ENCODE data around the gene CTXN1. TPM values are rescaled to one million over a fixed set of nuclear protein-coding genes. Genes with fewer than 3 reads are reported as not detected.

Gene CTXN1
- total RNA-seq (2014; rRNA removed; shearing (Covaris generic)): 0.13 TPM in 1 of 2 replicates, not detected in the other
- 0.98 and 1.0 TPM in 2 replicates for total RNA-seq (2022)
- Bru-seq, nascent RNA: percentile 28 among the genes with signal in this experiment
- BruChase-seq, experiment 1, labeled RNA remaining after a 6-hour chase: not detected
- percentile 20 among the genes with signal in this experiment for BruChase-seq, experiment 2, labeled RNA remaining after a 2-hour chase
- long read RNA-seq, partial matches to known transcripts: 0 of 3 reads
- long read RNA-seq, other reads (novel, unspliced or antisense): 1 of 3 reads

- Histone ChIP-seq H2AFZ (ENCODE audit: low read length) (0 out of 2 replicates have a peak within 1 kb of the TSS, but pooled peaks have one; percentile 42), H4K20me1 (ENCODE audit: insufficient read depth, low read length) (peaks cover 5% of the 10 kb centered on the region; the same call in 1 of the 2 replicates), H3K9me3 (ENCODE audit: low read length) (no peaks in the 10 kb centered on the region), H3K4me3 (ENCODE audit: low read depth, low read length, poor library complexity, severe bottlenecking) (peak within 1 kb of the TSS; percentile 66), H3K27ac (ENCODE audit: low read depth, low read length, poor library complexity, severe bottlenecking) (no peak within 1 kb of the TSS), H3K79me2 (ENCODE audit: insufficient read depth, low read depth, low read length) (no peaks in the 10 kb centered on the region), H3K36me3 (ENCODE audit: insufficient read depth, low read length) (peaks cover 24% of the 10 kb centered on the region), H3K4me1 (ENCODE audit: insufficient read depth, low read length, poor library complexity, severe bottlenecking) (peaks cover 11% of the 10 kb centered on the region), H3K9me2 (ENCODE audit: insufficient read depth, low read length) (no peaks in the 10 kb centered on the region), H3K4me2 (ENCODE audit: low read length) (peak within 1 kb of the TSS; percentile 73)
- TF ChIP-seq, protein P1, sequence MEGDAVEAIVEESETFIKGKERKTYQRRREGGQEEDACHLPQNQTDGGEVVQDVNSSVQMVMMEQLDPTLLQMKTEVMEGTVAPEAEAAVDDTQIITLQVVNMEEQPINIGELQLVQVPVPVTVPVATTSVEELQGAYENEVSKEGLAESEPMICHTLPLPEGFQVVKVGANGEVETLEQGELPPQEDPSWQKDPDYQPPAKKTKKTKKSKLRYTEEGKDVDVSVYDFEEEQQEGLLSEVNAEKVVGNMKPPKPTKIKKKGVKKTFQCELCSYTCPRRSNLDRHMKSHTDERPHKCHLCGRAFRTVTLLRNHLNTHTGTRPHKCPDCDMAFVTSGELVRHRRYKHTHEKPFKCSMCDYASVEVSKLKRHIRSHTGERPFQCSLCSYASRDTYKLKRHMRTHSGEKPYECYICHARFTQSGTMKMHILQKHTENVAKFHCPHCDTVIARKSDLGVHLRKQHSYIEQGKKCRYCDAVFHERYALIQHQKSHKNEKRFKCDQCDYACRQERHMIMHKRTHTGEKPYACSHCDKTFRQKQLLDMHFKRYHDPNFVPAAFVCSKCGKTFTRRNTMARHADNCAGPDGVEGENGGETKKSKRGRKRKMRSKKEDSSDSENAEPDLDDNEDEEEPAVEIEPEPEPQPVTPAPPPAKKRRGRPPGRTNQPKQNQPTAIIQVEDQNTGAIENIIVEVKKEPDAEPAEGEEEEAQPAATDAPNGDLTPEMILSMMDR (conservative IDR thresholded peaks at IDR 0.05; ENCODE audit: low read length): no peak
- TF ChIP-seq EZH2phosphoT487 (IDR thresholded peaks at IDR 0.05; ENCODE audit: borderline replicate concordance, low read depth, low read length): no peak
- DNase-seq (ENCODE audit: low spot score): peak; percentile 73
- BruUV-seq (replicated peaks): no TSS peak
- ChIA-PET POLR2A (no interaction called here), CTCF (ENCODE audit: unreplicated experiment) (interaction anchor here (0.5 kb wide), 1 partner anchor 59 kb away, joined by 3 read pairs; no protein-coding TSS in a partner anchor)
- intact Hi-C loops (cut with micrococcal nuclease; ENCODE audit: unreplicated experiment): no loop called here
Observed at GRCh38 chr19:7926021-7926726, at the start of gene CTXN1. CTXN1 (minus strand) TSS chr19:7926135; CDS start chr19:7925538, 597 bp downstream.

DNA sequence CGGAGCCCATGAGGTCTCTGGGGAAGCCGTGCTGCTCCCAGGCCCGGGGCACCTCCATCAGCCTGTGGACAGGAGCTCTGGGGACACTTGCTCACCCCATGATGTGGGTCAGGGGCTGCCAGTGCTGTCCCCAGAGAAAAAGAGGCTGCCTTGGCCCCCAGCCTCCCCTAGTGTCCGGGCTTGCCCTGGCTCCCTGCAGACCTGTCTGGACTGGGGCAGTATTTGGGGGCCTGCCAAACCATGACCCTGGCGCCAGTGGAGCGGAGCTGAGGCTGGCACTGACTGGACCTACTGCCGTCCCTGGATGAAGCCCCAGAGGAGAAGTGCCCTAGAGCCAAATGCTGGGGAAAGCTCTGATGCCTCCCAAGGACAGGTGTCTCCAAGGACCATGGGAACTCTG lies 49.1 kb upstream of the CTXN1 start:
- intact Hi-C loops (cut with micrococcal nuclease; ENCODE audit: unreplicated experiment): no loop called here
- H3K4me1 ChIP-seq (ENCODE audit: insufficient read depth, low read length, poor library complexity, severe bottlenecking): no peaks in the 10 kb centered on the region
- H2AFZ ChIP-seq (ENCODE audit: low read length): no peak overlapping the region
- H3K9me2 ChIP-seq (ENCODE audit: insufficient read depth, low read length): no peaks in the 10 kb centered on the region
- H3K4me3 ChIP-seq (ENCODE audit: low read depth, low read length, poor library complexity, severe bottlenecking): no peak overlapping the region
- TF ChIP-seq, protein P1 (conservative IDR thresholded peaks at IDR 0.05; ENCODE audit: low read length): no peak
- TF ChIP-seq EZH2phosphoT487 (IDR thresholded peaks at IDR 0.05; ENCODE audit: borderline replicate concordance, low read depth, low read length): no peak
- H4K20me1 ChIP-seq (ENCODE audit: insufficient read depth, low read length): no peaks in the 10 kb centered on the region
- H3K4me2 ChIP-seq (ENCODE audit: low read length): no peak overlapping the region
- no peaks in the 10 kb centered on the region for H3K79me2 ChIP-seq (ENCODE audit: insufficient read depth, low read depth, low read length)
- ChIA-PET POLR2A (no interaction called here), CTCF (ENCODE audit: unreplicated experiment) (no interaction called here)
- no peak overlapping the region for H3K27ac ChIP-seq (ENCODE audit: low read depth, low read length, poor library complexity, severe bottlenecking)
- H3K36me3 ChIP-seq (ENCODE audit: insufficient read depth, low read length): peaks cover 82% of the 10 kb centered on the region
- no TSS peak for BruUV-seq (replicated peaks)
- no peaks in the 10 kb centered on the region for H3K9me3 ChIP-seq (ENCODE audit: low read length)
- DNase-seq (ENCODE audit: low spot score): no peak

DNA sequence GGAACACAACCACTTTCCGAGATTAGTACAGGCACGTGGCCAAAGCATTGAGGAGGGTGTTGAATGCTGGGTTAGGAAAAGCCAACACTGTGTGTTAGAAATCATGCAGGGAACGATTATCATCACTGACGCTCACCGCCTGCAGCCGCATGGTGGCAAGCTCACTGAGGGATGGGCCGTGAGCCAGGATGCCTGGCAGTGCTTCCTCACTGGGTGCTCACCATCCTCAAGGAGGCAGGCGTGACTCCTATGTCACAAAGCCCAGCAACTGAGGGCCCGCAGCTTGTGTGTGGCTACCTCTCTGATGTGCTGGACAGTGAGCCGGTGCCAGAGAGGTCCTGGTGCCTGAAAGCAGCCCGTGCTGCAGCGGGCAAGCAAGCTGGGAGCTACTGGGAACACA lies 47.9 kb upstream of the CTXN1 start:
- BruUV-seq (replicated peaks): no TSS peak
- intact Hi-C loops (cut with micrococcal nuclease; ENCODE audit: unreplicated experiment): no loop called here
- CTCF ChIA-PET (ENCODE audit: unreplicated experiment): no interaction called here
- H3K36me3 ChIP-seq (ENCODE audit: insufficient read depth, low read length): peaks cover 78% of the 10 kb centered on the region
- no peak overlapping the region for H2AFZ ChIP-seq (ENCODE audit: low read length)
- DNase-seq (ENCODE audit: low spot score): no peak
- H4K20me1 ChIP-seq (ENCODE audit: insufficient read depth, low read length): no peaks in the 10 kb centered on the region
- no peaks in the 10 kb centered on the region for H3K9me2 ChIP-seq (ENCODE audit: insufficient read depth, low read length)
- TF ChIP-seq, protein P1 (conservative IDR thresholded peaks at IDR 0.05; ENCODE audit: low read length): no peak
- no peak for TF ChIP-seq EZH2phosphoT487 (IDR thresholded peaks at IDR 0.05; ENCODE audit: borderline replicate concordance, low read depth, low read length)
- POLR2A ChIA-PET: no interaction called here
- no peak overlapping the region for H3K4me2 ChIP-seq (ENCODE audit: low read length)
- no peak overlapping the region for H3K27ac ChIP-seq (ENCODE audit: low read depth, low read length, poor library complexity, severe bottlenecking)
- H3K79me2 ChIP-seq (ENCODE audit: insufficient read depth, low read depth, low read length): no peaks in the 10 kb centered on the region
- no peaks in the 10 kb centered on the region for H3K4me1 ChIP-seq (ENCODE audit: insufficient read depth, low read length, poor library complexity, severe bottlenecking)
- H3K9me3 ChIP-seq (ENCODE audit: low read length): no peaks in the 10 kb centered on the region
- no peak overlapping the region for H3K4me3 ChIP-seq (ENCODE audit: low read depth, low read length, poor library complexity, severe bottlenecking)

Data from OCI-LY7 (cell line).